Ovary (tissue), 9 donors: ENCODE measurements around the gene AGR2. TPM values are rescaled to one million over a fixed set of nuclear protein-coding genes. Genes with fewer than 3 reads are reported as not detected.

Experiments used
- DNase-seq, 5 donors: peaks; one replicate each; pipeline ENCODE4 v3.0.0-alpha.2; 2019 to 2020
- H3K27ac ChIP-seq, 2 donors: fragments of 200-600 bp; one replicate each; pipeline versions ENCODE4 v1.5.1 to v1.8.0; 2019 to 2022
- H3K27me3 ChIP-seq: fragments of 200-600 bp; one replicate; pipeline ENCODE4 v1.8.0; 2022
- H3K36me3 ChIP-seq: fragments of 200-600 bp; sonication (generic); one replicate; pipeline ENCODE4 v1.5.1; 2019
- H3K4me1 ChIP-seq: one replicate; pipeline ENCODE4 v1.8.1; 2013; ENCODE audit warnings: mild to moderate bottlenecking, moderate library complexity; ENCODE audit not compliant: insufficient read depth
- H3K4me3 ChIP-seq: fragments of 200-600 bp; sonication (generic); one replicate; pipeline ENCODE4 v1.5.1; 2017
- H3K9me3 ChIP-seq, 2 donors: fragments of 200-600 bp in 1 of 2; sonication (generic) in 1 of 2; one replicate each; pipeline versions ENCODE4 v1.5.1 to v1.8.1; 2013 to 2019; ENCODE audit warnings: mild to moderate bottlenecking in 1 of 2, moderate library complexity in 1 of 2
- EP300 ChIP-seq: sonication (generic); formaldehyde crosslinking; IDR thresholded peaks from one replicate; pipeline ENCODE4 v1.6.1; 2017; ENCODE audit warnings: antibody characterized with exemption
- POLR2A ChIP-seq: fragments of 450-650 bp; IDR thresholded peaks from one replicate; pipeline ENCODE4 v1.6.1; 2017; ENCODE audit warnings: antibody characterized with exemption, mild to moderate bottlenecking, moderate library complexity
- WGBS, 3 donors: extraction: QIAGEN DNeasy Blood & Tissue Kit in 1 of 3; methylation state at CpG; one replicate each; pipeline versions ENCODE4 v1.1.5 to v1.1.7; 2013 to 2017; 5-methylcytosine and 5-hydroxymethylcytosine counted together
- intact Hi-C, 4 donors: fragments of 100-400 bp; cut with DNase I; formaldehyde crosslinking; loops; one replicate each; pipeline versions ENCODE4 v1.11.0 to v1.15.1; 2022 to 2023
- polyA plus RNA-seq, 2 donors: library from polyadenylated mRNA; stranded (reverse); fragments of 200-250 nt in 1 of 2; fragments of 350-450 nt in 1 of 2; fragmentation: Illumina TruSeq in 1 of 2; extraction: RNeasy Lipid Tissue Mini Kit (QIAGEN cat#74804) in 1 of 2; gene quantifications; one replicate each; pipeline ENCODE4 v1.2.3, GENCODE V29; 2013 to 2014
- total RNA-seq, 7 donors: library from RNA; depleted of rRNA in 2 of 7; stranded (reverse); fragments of >200 nt in 2 of 7; fragmentation: NEBNext Ultra II Directional in 3 of 7; extraction: Animal tissue kit (Norgen Biotek cat#: 25700) in 3 of 7; gene quantifications; one replicate each; pipeline versions ENCODE4 v1.1.0 to v1.2.4, GENCODE V29; 2016 to 2023
- TF ChIP-seq, protein P1 (sequence below), 3 donors: fragments of 450-650 bp in 2 of 3; fragments of 200-600 bp in 1 of 3; IDR thresholded peaks; one replicate each; pipeline versions ENCODE4 v1.5.1 to v1.8.0; 2016 to 2022; ENCODE audit warnings: antibody characterized with exemption in 3 of 3, mild to moderate bottlenecking in 1 of 3
- donor health status: DM: no; HTN: no; CAD: no; lungs with moderate emphysema.
- donor health status: DM: no; HTN: no; CAD: no.
- donor health status: Bipolar disorder and iron deficiency.
- donor health status: DM: yes; HTN: yes; CAD: no.
- donor health status: DM: no; HTN: no; CAD: no.
- donor health status: DM: yes; HTN: yes; CAD: no.

AGR2 gene
- total and polyA plus RNA-seq, 9 donors, result 0.07 to 64.3 (median 3.1) TPM; not detected in 3

DNA sequence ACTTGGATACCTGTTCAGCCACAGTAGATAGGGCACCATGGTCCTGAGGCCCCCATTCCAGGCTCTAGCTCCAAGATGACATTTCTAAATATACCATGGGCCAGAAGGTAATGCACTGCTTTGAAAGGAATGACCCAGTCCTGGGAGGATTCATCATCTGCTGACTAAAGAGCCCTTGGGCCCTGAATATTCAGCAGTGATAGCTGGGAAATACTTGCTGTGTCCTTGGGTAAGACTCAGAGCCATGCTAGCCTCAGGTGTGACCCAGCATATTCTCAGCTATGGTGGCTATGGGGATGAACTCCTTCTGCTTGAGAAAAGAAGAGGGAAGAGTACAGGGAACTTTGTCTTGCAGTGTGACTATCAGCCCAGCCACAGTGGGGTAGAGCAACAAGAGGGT, 21.3 kb upstream of the AGR2 start:
- Histone ChIP-seq H3K4me1 (no peaks in the 10 kb centered on the region), H3K27ac (no peak overlapping the region), H3K9me3 (no peaks in the 10 kb centered on the region), H3K36me3 (no peaks in the 10 kb centered on the region), H3K27me3 (no peaks in the 10 kb centered on the region), H3K4me3 (no peak overlapping the region)
- TF ChIP-seq EP300, result no peak
- TF ChIP-seq, protein P1, sequence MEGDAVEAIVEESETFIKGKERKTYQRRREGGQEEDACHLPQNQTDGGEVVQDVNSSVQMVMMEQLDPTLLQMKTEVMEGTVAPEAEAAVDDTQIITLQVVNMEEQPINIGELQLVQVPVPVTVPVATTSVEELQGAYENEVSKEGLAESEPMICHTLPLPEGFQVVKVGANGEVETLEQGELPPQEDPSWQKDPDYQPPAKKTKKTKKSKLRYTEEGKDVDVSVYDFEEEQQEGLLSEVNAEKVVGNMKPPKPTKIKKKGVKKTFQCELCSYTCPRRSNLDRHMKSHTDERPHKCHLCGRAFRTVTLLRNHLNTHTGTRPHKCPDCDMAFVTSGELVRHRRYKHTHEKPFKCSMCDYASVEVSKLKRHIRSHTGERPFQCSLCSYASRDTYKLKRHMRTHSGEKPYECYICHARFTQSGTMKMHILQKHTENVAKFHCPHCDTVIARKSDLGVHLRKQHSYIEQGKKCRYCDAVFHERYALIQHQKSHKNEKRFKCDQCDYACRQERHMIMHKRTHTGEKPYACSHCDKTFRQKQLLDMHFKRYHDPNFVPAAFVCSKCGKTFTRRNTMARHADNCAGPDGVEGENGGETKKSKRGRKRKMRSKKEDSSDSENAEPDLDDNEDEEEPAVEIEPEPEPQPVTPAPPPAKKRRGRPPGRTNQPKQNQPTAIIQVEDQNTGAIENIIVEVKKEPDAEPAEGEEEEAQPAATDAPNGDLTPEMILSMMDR (IDR thresholded peaks at IDR 0.05), result no peak
- no peak for TF ChIP-seq POLR2A
- DNase-seq, result no peak
- intact Hi-C loops, result no loop called here

DNA sequence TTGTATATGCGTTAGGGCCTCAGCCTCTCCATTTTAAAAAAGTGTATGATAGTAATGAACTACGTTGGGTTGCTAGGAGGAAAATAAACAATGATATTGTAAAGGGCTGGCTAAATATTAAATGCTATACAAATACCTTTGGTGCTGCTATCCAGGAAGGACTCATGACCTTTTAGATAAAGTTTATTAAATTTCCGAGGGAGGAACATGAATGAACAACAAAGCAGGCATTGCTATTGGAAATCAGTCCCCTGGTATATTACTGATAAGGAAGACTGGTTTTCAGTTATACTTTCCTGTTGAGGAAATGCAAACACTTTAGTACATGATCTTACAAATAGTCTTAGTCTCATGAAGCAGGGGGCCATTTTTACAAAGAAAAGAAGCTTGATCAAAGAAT, 17.2 kb upstream of the AGR2 start:
- no peak for TF ChIP-seq EP300
- TF ChIP-seq POLR2A, result no peak
- TF ChIP-seq, protein P1 (IDR thresholded peaks at IDR 0.05), result no peak
- Histone ChIP-seq H3K9me3 (no peaks in the 10 kb centered on the region), H3K4me3 (no peak overlapping the region), H3K4me1 (no peaks in the 10 kb centered on the region), H3K27me3 (no peaks in the 10 kb centered on the region), H3K27ac (no peak overlapping the region), H3K36me3 (no peaks in the 10 kb centered on the region)
- intact Hi-C loops, result no loop called here
- WGBS, 3 donors, result 42 to 56% (median 50%) methylated on average over 3 of the region's 3 CpGs
- DNase-seq, result no peak

DNA sequence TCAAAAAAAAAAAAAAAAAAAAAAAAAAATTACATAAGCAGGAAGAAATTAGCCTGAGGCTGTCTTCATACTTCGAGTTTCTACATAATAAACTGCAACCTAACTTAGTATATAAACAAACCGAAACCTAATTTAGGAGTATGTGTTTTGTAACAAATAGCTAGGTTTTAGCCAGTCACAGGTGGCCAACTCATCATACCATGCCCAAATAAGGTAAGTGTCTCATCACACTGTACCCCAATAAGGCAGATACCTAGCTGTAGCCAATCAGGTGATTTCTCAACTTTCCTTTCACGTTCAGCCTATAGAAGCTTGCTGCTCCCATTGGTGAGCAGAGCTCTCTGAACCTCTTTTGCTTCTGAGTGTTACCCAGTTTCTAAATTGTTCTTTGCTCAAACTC, 13.9 kb upstream of the AGR2 start:
- H3K27me3 ChIP-seq, result no peaks in the 10 kb centered on the region
- no peak for DNase-seq
- H3K9me3 ChIP-seq, result no peaks in the 10 kb centered on the region
- WGBS, 3 donors, result 83 to 87% (median 83%) methylated on average over 3 of the region's 3 CpGs
- intact Hi-C loops, result no loop called here
- no peak for TF ChIP-seq EP300
- H3K36me3 ChIP-seq, result no peaks in the 10 kb centered on the region
- H3K27ac ChIP-seq, result no peak overlapping the region
- H3K4me1 ChIP-seq, result no peaks in the 10 kb centered on the region
- no peak overlapping the region for H3K4me3 ChIP-seq

DNA sequence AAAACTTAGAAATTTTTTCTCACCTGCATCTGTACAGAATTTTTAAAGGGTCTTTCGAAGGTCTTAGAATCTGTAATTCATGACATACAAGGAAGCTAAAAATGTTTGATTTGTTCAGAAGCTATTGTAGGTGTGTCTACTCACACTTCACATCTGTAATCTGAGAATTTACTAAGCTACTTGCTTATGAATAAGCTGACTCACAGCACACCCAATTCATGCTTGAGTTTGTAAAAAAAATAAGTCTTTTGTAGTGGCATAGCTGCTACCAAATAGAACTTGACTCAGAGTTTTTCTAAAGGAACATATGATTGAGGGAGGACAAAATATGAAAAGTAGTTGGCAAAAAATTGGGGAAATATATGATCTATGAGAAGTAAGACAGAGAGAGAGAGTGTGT, 12.7 kb upstream of the AGR2 start:
- TF ChIP-seq, protein P1 (IDR thresholded peaks at IDR 0.05), result no peak
- TF ChIP-seq POLR2A, result no peak
- TF ChIP-seq EP300, result no peak
- H3K4me1 ChIP-seq, result no peaks in the 10 kb centered on the region
- no peak overlapping the region for H3K27ac ChIP-seq
- no peaks in the 10 kb centered on the region for H3K36me3 ChIP-seq
- 88 to 95% (median 89%) methylated on average over 1 of the region's 1 CpG for WGBS, 3 donors
- H3K27me3 ChIP-seq, result no peaks in the 10 kb centered on the region
- H3K4me3 ChIP-seq, result no peak overlapping the region
- H3K9me3 ChIP-seq, result no peaks in the 10 kb centered on the region
- DNase-seq, result no peak
- intact Hi-C loops, result no loop called here

DNA sequence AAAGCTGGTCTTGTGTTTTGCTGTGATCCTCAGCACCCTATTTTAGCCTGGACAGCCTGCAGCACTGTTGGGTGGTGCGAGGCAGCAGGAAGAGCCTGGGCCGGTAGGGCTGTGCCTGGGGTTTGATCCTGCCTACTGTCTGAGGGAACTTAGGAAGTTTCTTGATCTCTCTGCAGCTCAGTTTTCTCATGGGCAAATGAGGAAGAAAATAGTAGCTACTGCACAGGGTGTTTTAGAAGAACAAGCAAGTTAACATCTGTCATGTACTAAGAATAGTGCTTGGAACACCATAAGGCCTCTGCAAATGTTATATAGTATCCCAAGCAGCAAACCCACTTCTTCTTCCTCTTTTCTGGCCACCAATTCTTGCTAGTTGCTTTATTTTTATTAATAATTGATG, 12.0 kb upstream of the AGR2 start:
- Histone ChIP-seq H3K27ac (no peak overlapping the region), H3K9me3 (no peaks in the 10 kb centered on the region)

More for the DNA sequence above, 12.0 kb upstream of the AGR2 start:
- TF ChIP-seq, protein P1 (IDR thresholded peaks at IDR 0.05), result no peak
- TF ChIP-seq POLR2A, result no peak
- TF ChIP-seq EP300, result no peak
- DNase-seq, result no peak
- Histone ChIP-seq H3K4me3 (no peak overlapping the region), H3K36me3 (no peaks in the 10 kb centered on the region), H3K27me3 (no peaks in the 10 kb centered on the region), H3K4me1 (no peaks in the 10 kb centered on the region)
- WGBS, 3 donors, result 80 to 96% (median 92%) methylated on average over 2 of the region's 2 CpGs
- intact Hi-C loops, result no loop called here
